Ishikawa (cell line): ENCODE measurements around the gene DCAF6.

ENCODE experiments used
- CEBPB ChIP-seq: IDR thresholded peaks from 2 replicates; pipeline ENCODE4 v1.6.1; 2012
- CREB1 ChIP-seq: IDR thresholded peaks from 2 replicates; pipeline ENCODE4 v1.6.1; 2012; ENCODE audit warnings: low read depth
- EGR1 ChIP-seq: IDR thresholded peaks from 2 replicates; pipeline ENCODE4 v1.6.1; 2012
- EP300 ChIP-seq: IDR thresholded peaks from 2 replicates; pipeline ENCODE4 v1.6.1; 2012; ENCODE audit warnings: borderline replicate concordance
- FOXM1 ChIP-seq: IDR thresholded peaks from 2 replicates; pipeline ENCODE4 v1.6.1; 2012; ENCODE audit warnings: low read depth, borderline replicate concordance
- NFIC ChIP-seq: IDR thresholded peaks from 2 replicates; pipeline ENCODE4 v1.6.1; 2012
- RAD21 ChIP-seq: IDR thresholded peaks from 2 replicates; pipeline ENCODE4 v1.6.1; 2012; ENCODE audit warnings: low read depth
- TAF1 ChIP-seq: IDR thresholded peaks from 2 replicates; pipeline ENCODE4 v1.6.1; 2012; ENCODE audit warnings: low read depth, mild to moderate bottlenecking
- TCF12 ChIP-seq: IDR thresholded peaks from 2 replicates; pipeline ENCODE4 v1.6.1; 2012; ENCODE audit warnings: low read depth
- TEAD4 ChIP-seq: IDR thresholded peaks from 2 replicates; pipeline ENCODE4 v1.6.1; 2012
- USF1 ChIP-seq: IDR thresholded peaks from 2 replicates; pipeline ENCODE4 v1.6.1; 2012
- YY1 ChIP-seq: IDR thresholded peaks from 2 replicates; pipeline ENCODE4 v1.6.1; 2012; ENCODE audit warnings: low read depth
- ZBTB7A ChIP-seq: IDR thresholded peaks from 2 replicates; pipeline ENCODE4 v1.6.1; 2012; ENCODE audit warnings: low read depth
- TF ChIP-seq, protein P1 (sequence below): IDR thresholded peaks from 2 replicates; pipeline ENCODE4 v1.6.1; 2012
- TF ChIP-seq, protein P2 (sequence below): IDR thresholded peaks from 2 replicates; pipeline ENCODE4 v1.6.1; 2012; ENCODE audit warnings: low read depth, mild to moderate bottlenecking

The DCAF6 gene

GRCh38 chr1:167922611-167923074 is 13.8 kb upstream of the DCAF6 start:
- TF ChIP-seq RAD21 (no peak), EGR1 (no peak), TEAD4 (no peak), CREB1 (no peak), USF1 (no peak), NFIC (no peak), CEBPB (no peak), EP300 (no peak), TAF1 (no peak)
- TF ChIP-seq, protein P1, sequence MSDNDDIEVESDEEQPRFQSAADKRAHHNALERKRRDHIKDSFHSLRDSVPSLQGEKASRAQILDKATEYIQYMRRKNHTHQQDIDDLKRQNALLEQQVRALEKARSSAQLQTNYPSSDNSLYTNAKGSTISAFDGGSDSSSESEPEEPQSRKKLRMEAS: no peak
- TF ChIP-seq, protein P2, sequence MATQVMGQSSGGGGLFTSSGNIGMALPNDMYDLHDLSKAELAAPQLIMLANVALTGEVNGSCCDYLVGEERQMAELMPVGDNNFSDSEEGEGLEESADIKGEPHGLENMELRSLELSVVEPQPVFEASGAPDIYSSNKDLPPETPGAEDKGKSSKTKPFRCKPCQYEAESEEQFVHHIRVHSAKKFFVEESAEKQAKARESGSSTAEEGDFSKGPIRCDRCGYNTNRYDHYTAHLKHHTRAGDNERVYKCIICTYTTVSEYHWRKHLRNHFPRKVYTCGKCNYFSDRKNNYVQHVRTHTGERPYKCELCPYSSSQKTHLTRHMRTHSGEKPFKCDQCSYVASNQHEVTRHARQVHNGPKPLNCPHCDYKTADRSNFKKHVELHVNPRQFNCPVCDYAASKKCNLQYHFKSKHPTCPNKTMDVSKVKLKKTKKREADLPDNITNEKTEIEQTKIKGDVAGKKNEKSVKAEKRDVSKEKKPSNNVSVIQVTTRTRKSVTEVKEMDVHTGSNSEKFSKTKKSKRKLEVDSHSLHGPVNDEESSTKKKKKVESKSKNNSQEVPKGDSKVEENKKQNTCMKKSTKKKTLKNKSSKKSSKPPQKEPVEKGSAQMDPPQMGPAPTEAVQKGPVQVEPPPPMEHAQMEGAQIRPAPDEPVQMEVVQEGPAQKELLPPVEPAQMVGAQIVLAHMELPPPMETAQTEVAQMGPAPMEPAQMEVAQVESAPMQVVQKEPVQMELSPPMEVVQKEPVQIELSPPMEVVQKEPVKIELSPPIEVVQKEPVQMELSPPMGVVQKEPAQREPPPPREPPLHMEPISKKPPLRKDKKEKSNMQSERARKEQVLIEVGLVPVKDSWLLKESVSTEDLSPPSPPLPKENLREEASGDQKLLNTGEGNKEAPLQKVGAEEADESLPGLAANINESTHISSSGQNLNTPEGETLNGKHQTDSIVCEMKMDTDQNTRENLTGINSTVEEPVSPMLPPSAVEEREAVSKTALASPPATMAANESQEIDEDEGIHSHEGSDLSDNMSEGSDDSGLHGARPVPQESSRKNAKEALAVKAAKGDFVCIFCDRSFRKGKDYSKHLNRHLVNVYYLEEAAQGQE: no peak

DNA sequence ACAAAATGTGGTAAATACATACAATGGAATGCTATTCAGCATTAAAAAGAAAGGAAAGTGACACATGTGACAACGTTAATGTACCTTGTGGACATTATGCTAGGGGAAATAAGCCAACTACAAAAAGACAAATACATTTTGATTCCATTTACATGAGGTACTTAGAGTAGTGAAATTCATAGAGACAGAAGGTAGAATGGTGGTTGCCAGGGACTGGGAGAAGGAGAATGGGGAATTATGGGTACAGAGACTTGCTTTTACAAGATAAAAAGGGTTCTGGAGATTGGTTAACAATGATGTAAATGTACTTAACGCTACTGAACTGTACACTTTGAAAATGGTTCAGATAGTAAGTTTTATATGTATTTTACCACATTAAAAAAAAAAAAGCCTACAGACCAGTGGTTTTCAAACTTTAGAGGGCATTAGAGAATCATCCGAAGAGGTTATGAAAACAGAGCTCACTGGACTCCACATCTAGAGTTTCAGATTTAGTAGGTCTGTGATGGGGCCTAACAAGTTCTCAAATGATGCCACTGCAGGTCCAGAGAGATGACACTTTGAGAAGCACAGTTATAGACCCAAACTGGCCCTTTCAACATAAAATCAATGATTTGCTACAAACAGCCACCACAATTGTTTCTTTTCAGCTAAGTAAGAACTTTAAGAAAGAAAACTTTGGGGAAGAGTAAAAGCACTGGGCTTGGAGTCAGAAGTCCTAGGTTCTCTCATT is 13.0 kb upstream of the DCAF6 start:
- TF ChIP-seq CEBPB (no peak), TCF12 (no peak), CREB1 (no peak), EGR1 (no peak), TEAD4 (no peak), RAD21 (no peak), YY1 (no peak), NFIC (no peak), TAF1 (no peak), EP300 (no peak), USF1 (no peak)
- TF ChIP-seq, protein P2: no peak

DNA sequence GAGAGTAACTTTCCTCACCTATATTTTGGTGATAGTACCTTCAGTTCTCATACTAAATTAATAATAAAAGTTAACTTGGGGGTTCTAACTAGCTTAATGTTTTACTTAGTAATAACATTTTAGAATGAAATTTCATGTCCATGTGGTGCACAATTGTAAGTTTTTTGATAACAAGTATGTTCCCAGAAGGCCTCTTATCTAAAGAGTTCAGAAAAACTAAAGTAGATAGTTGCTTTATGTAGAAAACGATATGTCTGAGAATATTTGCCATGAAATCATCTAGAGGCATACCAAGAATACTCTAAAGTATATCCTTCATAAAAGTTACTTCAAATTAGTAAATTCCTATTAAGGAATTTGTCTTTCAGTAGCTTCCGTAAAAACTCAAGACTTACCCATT is 12.4 kb upstream of the DCAF6 start:
- no peak for TF ChIP-seq FOXM1
- no peak for TF ChIP-seq EP300
- TF ChIP-seq USF1: no peak
- TF ChIP-seq EGR1: no peak
- no peak for TF ChIP-seq CREB1
- TF ChIP-seq, protein P2: no peak
- TF ChIP-seq TEAD4: no peak
- TF ChIP-seq TCF12: no peak
- TF ChIP-seq NFIC: no peak
- no peak for TF ChIP-seq TAF1
- no peak for TF ChIP-seq CEBPB
- TF ChIP-seq, protein P1: no peak
- TF ChIP-seq ZBTB7A: no peak
- TF ChIP-seq RAD21: no peak
- no peak for TF ChIP-seq YY1

GRCh38 chr1:167924543-167925231 is 11.8 kb upstream of the DCAF6 start:
- TF ChIP-seq CREB1: no peak
- TF ChIP-seq TEAD4: no peak
- no peak for TF ChIP-seq FOXM1
- TF ChIP-seq, protein P1: no peak
- no peak for TF ChIP-seq TAF1
